ENCODE results near the gene LY86. TPM values are rescaled to one million over a fixed set of nuclear protein-coding genes. Genes with fewer than 3 reads are reported as not detected.

The LY86 gene
- polyA plus RNA-seq, 1 donor from 2014 or later = not detected

- Histone ChIP-seq H3K79me2 (replicated peaks; ENCODE audit: insufficient read depth, low read length) (no peaks in the 10 kb centered on the region), H3K9ac (ENCODE audit: low read length) (no peak overlapping the region), H3K9me2 (ENCODE audit: insufficient read depth, low read length) (no peaks in the 10 kb centered on the region), H3K9me3 (ENCODE audit: low read length) (no peaks in the 10 kb centered on the region), H3K4me2 (ENCODE audit: low read length) (no peak overlapping the region), H4K20me1 (ENCODE audit: insufficient read depth) (no peaks in the 10 kb centered on the region), H3K27ac (ENCODE audit: low read length) (no peak overlapping the region), H3K4me3 (ENCODE audit: low read length) (no peak overlapping the region), H3K36me3 (ENCODE audit: insufficient read depth, low read length) (no peaks in the 10 kb centered on the region), H3F3A (ENCODE audit: insufficient read depth, low read length, poor library complexity, severe bottlenecking) (no peaks in the 10 kb centered on the region), H2AFZ (ENCODE audit: low read depth, low read length) (no peak overlapping the region), H3K27me3 (ENCODE audit: insufficient read depth, low read depth, low read length) (no peaks in the 10 kb centered on the region)
- TF ChIP-seq EP300 (conservative IDR thresholded peaks at IDR 0.05; ENCODE audit: poor library complexity, severe bottlenecking) = no peak
- no peak for TF ChIP-seq CTCF (IDR thresholded peaks at IDR 0.05; ENCODE audit: poor library complexity, severe bottlenecking)
- TF ChIP-seq TAF1 (IDR thresholded peaks at IDR 0.05; ENCODE audit: low read depth) = no peak
- no peak for TF ChIP-seq MXI1 (conservative IDR thresholded peaks at IDR 0.05; ENCODE audit: poor library complexity, severe bottlenecking)
- TF ChIP-seq SMC3 (conservative IDR thresholded peaks at IDR 0.05; ENCODE audit: poor library complexity) = no peak
- no peak for TF ChIP-seq EZH2 (IDR thresholded peaks at IDR 0.05; ENCODE audit: borderline replicate concordance, insufficient read depth, low read length, poor library complexity, severe bottlenecking)
- TF ChIP-seq REST (IDR thresholded peaks at IDR 0.05; ENCODE audit: borderline replicate concordance) = no peak
These were observed 73.2 kb downstream of the LY86 start for GRCh38 chr6:6661684-6662083.

GRCh38 chr6:6663421-6664135 is 75.1 kb downstream of the LY86 start:
- TF ChIP-seq SMC3 (conservative IDR thresholded peaks at IDR 0.05; ENCODE audit: poor library complexity) = no peak
- no peak for TF ChIP-seq POLR2AphosphoS5 (IDR thresholded peaks at IDR 0.05)
- TF ChIP-seq TAF1 (IDR thresholded peaks at IDR 0.05; ENCODE audit: low read depth) = no peak
- no peak for TF ChIP-seq EZH2 (IDR thresholded peaks at IDR 0.05; ENCODE audit: borderline replicate concordance, insufficient read depth, low read length, poor library complexity, severe bottlenecking)
- no peak for TF ChIP-seq MXI1 (conservative IDR thresholded peaks at IDR 0.05; ENCODE audit: poor library complexity, severe bottlenecking)
- TF ChIP-seq EP300 (conservative IDR thresholded peaks at IDR 0.05; ENCODE audit: poor library complexity, severe bottlenecking) = no peak
- TF ChIP-seq CTCF (IDR thresholded peaks at IDR 0.05; ENCODE audit: poor library complexity, severe bottlenecking) = no peak
- no peak for TF ChIP-seq REST (IDR thresholded peaks at IDR 0.05; ENCODE audit: borderline replicate concordance)
- Histone ChIP-seq H3K27ac (ENCODE audit: low read length) (no peak overlapping the region), H3K36me3 (ENCODE audit: insufficient read depth, low read length) (no peaks in the 10 kb centered on the region), H3K9ac (ENCODE audit: low read length) (no peak overlapping the region), H2AFZ (ENCODE audit: low read depth, low read length) (no peak overlapping the region), H3K9me2 (ENCODE audit: insufficient read depth, low read length) (no peaks in the 10 kb centered on the region), H4K20me1 (ENCODE audit: insufficient read depth) (no peaks in the 10 kb centered on the region), H3K4me3 (ENCODE audit: low read length) (no peak overlapping the region), H3K79me2 (replicated peaks; ENCODE audit: insufficient read depth, low read length) (no peaks in the 10 kb centered on the region), H3K27me3 (ENCODE audit: insufficient read depth, low read depth, low read length) (no peaks in the 10 kb centered on the region), H3K9me3 (ENCODE audit: low read length) (no peaks in the 10 kb centered on the region), H3F3A (ENCODE audit: insufficient read depth, low read length, poor library complexity, severe bottlenecking) (no peaks in the 10 kb centered on the region), H3K4me2 (ENCODE audit: low read length) (no peak overlapping the region)

All from neural cell (in vitro differentiated cells).